Trophoblast cell (in vitro differentiated cells and primary cell): ENCODE measurements around the gene NHS.
A peak's percentile ranks its signal among the peaks of the same experiment; 100 is the strongest.

ENCODE experiments used
- DNase-seq, 2 donors: peaks; one replicate each; pipeline ENCODE4 v3.0.0-alpha.2; 2016
- H2AFZ ChIP-seq: 2 replicates; pipeline ENCODE4 v1.6.1; 2013; ENCODE audit warnings: low read length, moderate library complexity, mild to moderate bottlenecking; ENCODE audit not compliant: insufficient read depth, poor library complexity
- H2AK5ac ChIP-seq: 2 replicates; pipeline ENCODE4 v1.6.1; 2013; ENCODE audit warnings: mild to moderate bottlenecking, low read length
- H2BK120ac ChIP-seq: 2 replicates; pipeline ENCODE4 v1.6.1; 2013; ENCODE audit warnings: low read length, mild to moderate bottlenecking, moderate library complexity; ENCODE audit not compliant: insufficient read depth, poor library complexity
- H2BK12ac ChIP-seq: 2 replicates; pipeline ENCODE4 v1.6.1; 2013; ENCODE audit warnings: mild to moderate bottlenecking, low read length, moderate library complexity
- H2BK5ac ChIP-seq: 2 replicates; pipeline ENCODE4 v1.6.1; 2013; ENCODE audit warnings: low read length, low read depth, moderate library complexity, mild to moderate bottlenecking; ENCODE audit not compliant: poor library complexity
- H3K14ac ChIP-seq: 2 replicates; pipeline ENCODE4 v1.6.1; 2013; ENCODE audit warnings: mild to moderate bottlenecking, low read length
- H3K18ac ChIP-seq: 2 replicates; pipeline ENCODE4 v1.6.1; 2013; ENCODE audit warnings: mild to moderate bottlenecking, low read length
- H3K23ac ChIP-seq: 2 replicates; pipeline ENCODE4 v1.6.1; 2013; ENCODE audit warnings: low read length
- H3K27ac ChIP-seq: 2 replicates; pipeline ENCODE4 v1.5.1; 2013; ENCODE audit warnings: low read depth, mild to moderate bottlenecking, inconsistent platforms, low read length, moderate library complexity
- H3K27me3 ChIP-seq: 2 replicates; pipeline ENCODE4 v1.6.1; 2013; ENCODE audit warnings: inconsistent platforms, mild to moderate bottlenecking, low read length, moderate library complexity; ENCODE audit not compliant: insufficient read depth
- H3K36me3 ChIP-seq, 2 experiments: 1 replicate in 1 of 2; 2 replicates in 1 of 2; pipeline ENCODE4 v1.6.1; 2013; ENCODE audit warnings: low read length in 2 of 2, mild to moderate bottlenecking in 2 of 2, moderate library complexity in 1 of 2; ENCODE audit not compliant: insufficient read depth in 2 of 2, control insufficient read depth in 1 of 2
- H3K4ac ChIP-seq: 2 replicates; pipeline ENCODE4 v1.6.1; 2013; ENCODE audit warnings: low read depth, mild to moderate bottlenecking, low read length, moderate library complexity
- H3K4me1 ChIP-seq, 2 experiments: 1 replicate in 1 of 2; 2 replicates in 1 of 2; pipeline ENCODE4 v1.6.1; 2013; ENCODE audit warnings: low read length in 2 of 2, mild to moderate bottlenecking in 2 of 2, moderate library complexity in 1 of 2; ENCODE audit not compliant: insufficient read depth in 2 of 2, control insufficient read depth in 1 of 2
- H3K4me2 ChIP-seq: 2 replicates; pipeline ENCODE4 v1.6.1; 2013; ENCODE audit warnings: inconsistent platforms, mild to moderate bottlenecking, low read length, moderate library complexity
- H3K4me3 ChIP-seq: 2 replicates; pipeline ENCODE4 v1.5.1; 2013; ENCODE audit warnings: mild to moderate bottlenecking, low read depth, low read length, inconsistent platforms
- H3K79me1 ChIP-seq: one replicate; pipeline ENCODE4 v1.6.1; 2013; ENCODE audit warnings: low read length
- H3K79me2 ChIP-seq: 2 replicates; pipeline ENCODE4 v1.6.1; 2013; ENCODE audit warnings: low read length, mild to moderate bottlenecking; ENCODE audit not compliant: control insufficient read depth, insufficient read depth, poor library complexity
- H3K9ac ChIP-seq: 2 replicates; pipeline ENCODE4 v1.6.1; 2013; ENCODE audit warnings: mild to moderate bottlenecking, low read length
- H3K9me3 ChIP-seq: 2 replicates; pipeline ENCODE4 v1.6.1; 2013; ENCODE audit warnings: low read depth, mild to moderate bottlenecking, control low read depth, inconsistent platforms, low read length; ENCODE audit not compliant: insufficient read depth
- H4K12ac ChIP-seq: 2 replicates; pipeline ENCODE4 v1.6.1; 2013; ENCODE audit warnings: low read depth, mild to moderate bottlenecking, low read length, moderate library complexity
- H4K8ac ChIP-seq: 2 replicates; pipeline ENCODE4 v1.6.1; 2013; ENCODE audit warnings: low read depth, mild to moderate bottlenecking, low read length, moderate library complexity
- H4K91ac ChIP-seq: one replicate; pipeline ENCODE4 v1.6.1; 2013; ENCODE audit warnings: low read depth, mild to moderate bottlenecking, low read length, moderate library complexity
- WGBS: extraction: QIAGEN DNeasy Blood & Tissue Kit; methylation state at CpG from one replicate; pipeline ENCODE4 v1.1.7; 2013; ENCODE audit warnings: missing lambda C conversion rate; ENCODE audit not compliant: insufficient read length, insufficient coverage; ENCODE audit errors: extremely low coverage; 5-methylcytosine and 5-hydroxymethylcytosine counted together

The NHS gene

DNA sequence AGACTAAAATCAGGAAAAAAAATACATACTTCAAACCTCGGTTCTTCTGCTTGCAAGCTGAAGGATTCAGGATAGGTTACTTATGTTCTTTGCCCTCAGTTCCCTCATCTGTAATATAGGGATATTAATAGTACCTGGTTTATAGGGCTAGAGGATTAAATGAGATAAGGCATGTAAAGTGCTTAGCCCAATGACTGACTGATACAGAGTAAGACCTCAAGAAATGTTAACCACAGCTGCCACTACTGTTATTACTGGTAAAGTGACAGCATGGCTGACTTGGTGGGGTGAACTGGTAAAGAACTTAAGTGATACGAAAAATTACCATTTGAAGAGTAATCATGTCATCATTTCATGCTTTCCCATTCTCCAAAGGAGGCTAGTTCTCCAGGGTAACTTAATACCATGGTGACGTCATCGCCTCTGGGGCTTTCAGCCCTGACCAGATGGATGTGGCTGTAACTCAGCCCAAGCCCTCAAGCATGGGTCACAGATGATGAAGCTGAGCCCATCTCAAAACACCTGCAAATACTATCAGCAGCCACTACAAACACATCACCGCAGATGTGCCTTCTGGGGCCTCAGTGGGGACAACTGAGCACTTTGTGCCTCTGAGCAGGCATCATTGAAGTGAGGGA lies 317.8 kb downstream of the NHS start:
- no peak overlapping the region for H3K4me3 ChIP-seq

DNA sequence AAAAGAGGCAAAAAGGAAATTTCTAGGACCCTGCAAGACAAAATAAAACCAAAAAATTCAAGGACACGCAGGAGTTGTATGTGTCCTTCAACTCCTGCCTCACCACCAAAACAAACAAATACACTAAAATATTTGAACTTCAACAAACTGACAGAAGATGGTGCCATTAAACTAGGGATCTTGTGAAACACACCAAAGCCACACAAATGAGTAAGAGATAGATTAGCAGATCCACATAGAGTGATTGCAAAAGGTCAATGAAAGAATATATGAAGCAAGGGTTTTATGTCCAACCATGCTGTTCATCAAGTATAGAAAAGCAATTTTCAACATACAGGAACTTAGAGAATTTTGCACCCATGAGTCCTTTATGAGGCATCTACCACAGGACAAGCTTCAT lies 322.2 kb downstream of the NHS start:
- Histone ChIP-seq H3K36me3 (no peaks in the 10 kb centered on the region), H3K27me3 (no peaks in the 10 kb centered on the region), H3K79me2 (no peaks in the 10 kb centered on the region), H3K4me2 (no peak overlapping the region), H4K8ac (no peak overlapping the region), H3K4ac (no peak overlapping the region), H3K23ac (no peak overlapping the region), H3K4me1 (no peaks in the 10 kb centered on the region), H2AK5ac (no peak overlapping the region), H3K79me1 (no peaks in the 10 kb centered on the region), H4K12ac (no peak overlapping the region), H3K9ac (no peak overlapping the region), H2AFZ (no peak overlapping the region), H2BK5ac (no peak overlapping the region), H3K4me3 (no peak overlapping the region), H4K91ac (no peak overlapping the region), H2BK12ac (no peak overlapping the region), H3K18ac (no peak overlapping the region), H3K9me3 (no peaks in the 10 kb centered on the region), H2BK120ac (no peak overlapping the region), H3K14ac (no peak overlapping the region), H3K27ac (no peak overlapping the region)
- DNase-seq: no peak
- no CpG with 5 or more reads among the region's 1 CpG for WGBS

More for the DNA sequence above, 317.8 kb downstream of the NHS start:
- Histone ChIP-seq H2BK120ac (no peak overlapping the region), H2BK12ac (no peak overlapping the region), H3K79me2 (no peaks in the 10 kb centered on the region), H3K79me1 (no peaks in the 10 kb centered on the region), H2AK5ac (no peak overlapping the region), H2AFZ (no peak overlapping the region), H3K14ac (no peak overlapping the region), H2BK5ac (no peak overlapping the region), H3K4ac (no peak overlapping the region), H4K8ac (no peak overlapping the region), H3K18ac (no peak overlapping the region), H3K23ac (no peak overlapping the region), H3K27me3 (no peaks in the 10 kb centered on the region), H4K12ac (no peak overlapping the region), H3K36me3 (no peaks in the 10 kb centered on the region), H4K91ac (no peak overlapping the region), H3K9me3 (no peaks in the 10 kb centered on the region), H3K4me1 (no peaks in the 10 kb centered on the region), H3K4me2 (no peak overlapping the region), H3K27ac (no peak overlapping the region), H3K9ac (no peak overlapping the region)
- WGBS: no CpG with 5 or more reads among the region's 5 CpGs
- DNase-seq: peak; percentile 33 to 49

DNA sequence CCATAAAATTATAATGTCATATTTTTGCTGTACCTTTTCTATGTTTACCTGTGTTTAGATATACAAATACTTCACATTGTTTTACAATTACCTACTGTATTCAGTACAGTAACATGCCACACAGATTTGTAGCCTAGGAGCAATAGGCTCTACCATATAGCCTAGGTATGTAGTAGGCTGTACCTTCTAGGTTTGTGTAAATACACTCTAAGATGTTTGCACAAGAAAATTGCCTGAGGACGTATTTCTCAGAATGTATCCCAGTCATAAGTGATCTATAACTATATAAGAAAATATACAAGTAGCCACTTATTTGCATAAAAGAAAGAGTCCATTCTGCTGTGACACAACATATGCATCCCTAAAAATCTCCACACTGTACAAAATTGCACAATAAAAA lies 326.0 kb downstream of the NHS start:
- H3K27me3 ChIP-seq: no peaks in the 10 kb centered on the region
- H2BK5ac ChIP-seq: no peak overlapping the region
- H3K4me3 ChIP-seq: no peak overlapping the region
- WGBS: no CpG with 5 or more reads among the region's 1 CpG
- no peak overlapping the region for H2BK12ac ChIP-seq
- no peak overlapping the region for H3K4me2 ChIP-seq
- no peak overlapping the region for H2AFZ ChIP-seq
- no peak overlapping the region for H3K23ac ChIP-seq
- H4K91ac ChIP-seq: no peak overlapping the region
- no peak overlapping the region for H4K8ac ChIP-seq
- no peaks in the 10 kb centered on the region for H3K79me1 ChIP-seq
- DNase-seq: peak in 1 of 2 donors; percentile 67
- H3K79me2 ChIP-seq: no peaks in the 10 kb centered on the region
- no peak overlapping the region for H4K12ac ChIP-seq
- no peaks in the 10 kb centered on the region for H3K36me3 ChIP-seq
- H2BK120ac ChIP-seq: no peak overlapping the region
- no peak overlapping the region for H3K18ac ChIP-seq
- no peaks in the 10 kb centered on the region for H3K4me1 ChIP-seq
- H3K9me3 ChIP-seq: no peaks in the 10 kb centered on the region
- H3K14ac ChIP-seq: no peak overlapping the region
- H2AK5ac ChIP-seq: no peak overlapping the region
- no peak overlapping the region for H3K9ac ChIP-seq
- H3K27ac ChIP-seq: no peak overlapping the region
- H3K4ac ChIP-seq: no peak overlapping the region

DNA sequence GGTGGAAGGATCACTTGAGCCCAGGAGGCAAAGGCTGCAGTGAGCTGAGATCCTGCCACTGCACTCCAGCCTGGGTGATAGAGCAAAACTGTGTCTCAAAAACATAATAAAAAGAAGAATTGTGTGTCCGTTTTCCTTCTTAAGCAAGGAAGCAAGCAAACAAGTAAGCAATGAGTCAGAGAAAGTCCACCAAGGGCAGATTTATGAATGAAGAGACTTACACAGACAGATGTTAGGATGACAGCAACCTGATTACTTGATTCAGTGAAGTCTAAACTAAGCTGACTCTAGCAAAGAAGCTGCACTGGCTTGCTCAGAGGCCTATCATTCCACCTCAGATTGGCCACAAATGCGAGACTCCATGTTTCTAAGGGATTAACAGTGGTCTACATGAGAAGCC lies 328.2 kb downstream of the NHS start:
- no peaks in the 10 kb centered on the region for H3K36me3 ChIP-seq
- no peak overlapping the region for H3K14ac ChIP-seq
- H2BK5ac ChIP-seq: no peak overlapping the region
- no peak overlapping the region for H4K8ac ChIP-seq
- no peaks in the 10 kb centered on the region for H3K79me2 ChIP-seq
- H2AK5ac ChIP-seq: no peak overlapping the region
- H2BK120ac ChIP-seq: no peak overlapping the region
- H3K27me3 ChIP-seq: no peaks in the 10 kb centered on the region
- H3K27ac ChIP-seq: no peak overlapping the region
- H3K4me1 ChIP-seq: peaks cover 0 to 3% of the 10 kb centered on the region in 2 experiments
- H4K12ac ChIP-seq: no peak overlapping the region
- no CpG with 5 or more reads among the region's 2 CpGs for WGBS
- no peak overlapping the region for H3K4me3 ChIP-seq
- H3K4ac ChIP-seq: no peak overlapping the region
- H3K4me2 ChIP-seq: no peak overlapping the region
- H3K23ac ChIP-seq: no peak overlapping the region
- H3K79me1 ChIP-seq: no peaks in the 10 kb centered on the region
- H3K9me3 ChIP-seq: no peaks in the 10 kb centered on the region
- DNase-seq: no peak
- no peak overlapping the region for H3K18ac ChIP-seq
- no peak overlapping the region for H3K9ac ChIP-seq
- H2BK12ac ChIP-seq: no peak overlapping the region
- no peak overlapping the region for H4K91ac ChIP-seq
- no peak overlapping the region for H2AFZ ChIP-seq
